ENCODE measurements around the gene OPN1MW.

DNA sequence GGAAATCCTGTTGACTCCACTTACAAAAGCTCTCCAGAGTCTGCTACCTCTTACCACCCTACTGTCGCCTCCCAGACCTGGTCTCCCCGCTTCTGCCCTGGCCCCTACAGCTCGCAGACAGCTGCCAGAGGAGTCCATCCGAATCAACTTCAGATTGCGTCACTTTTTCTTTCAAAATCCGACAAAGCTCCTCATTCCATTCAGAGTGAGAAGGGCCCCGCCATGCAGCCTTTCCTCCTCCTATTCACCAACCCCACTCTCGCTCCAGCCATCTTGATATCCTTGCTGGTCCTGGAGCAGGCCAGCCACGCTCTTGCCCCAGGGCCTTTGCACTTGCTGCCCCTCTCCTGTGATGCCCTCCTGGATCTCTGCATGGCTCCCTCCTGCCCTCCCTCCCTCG lies 43.5 kb upstream of the OPN1MW start:
- TF ChIP-seq, protein P1, sequence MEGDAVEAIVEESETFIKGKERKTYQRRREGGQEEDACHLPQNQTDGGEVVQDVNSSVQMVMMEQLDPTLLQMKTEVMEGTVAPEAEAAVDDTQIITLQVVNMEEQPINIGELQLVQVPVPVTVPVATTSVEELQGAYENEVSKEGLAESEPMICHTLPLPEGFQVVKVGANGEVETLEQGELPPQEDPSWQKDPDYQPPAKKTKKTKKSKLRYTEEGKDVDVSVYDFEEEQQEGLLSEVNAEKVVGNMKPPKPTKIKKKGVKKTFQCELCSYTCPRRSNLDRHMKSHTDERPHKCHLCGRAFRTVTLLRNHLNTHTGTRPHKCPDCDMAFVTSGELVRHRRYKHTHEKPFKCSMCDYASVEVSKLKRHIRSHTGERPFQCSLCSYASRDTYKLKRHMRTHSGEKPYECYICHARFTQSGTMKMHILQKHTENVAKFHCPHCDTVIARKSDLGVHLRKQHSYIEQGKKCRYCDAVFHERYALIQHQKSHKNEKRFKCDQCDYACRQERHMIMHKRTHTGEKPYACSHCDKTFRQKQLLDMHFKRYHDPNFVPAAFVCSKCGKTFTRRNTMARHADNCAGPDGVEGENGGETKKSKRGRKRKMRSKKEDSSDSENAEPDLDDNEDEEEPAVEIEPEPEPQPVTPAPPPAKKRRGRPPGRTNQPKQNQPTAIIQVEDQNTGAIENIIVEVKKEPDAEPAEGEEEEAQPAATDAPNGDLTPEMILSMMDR (IDR thresholded peaks at IDR 0.05): no peak
- no peak for TF ChIP-seq POLR2A (IDR thresholded peaks at IDR 0.05)

All from lower leg skin (tissue), 3 donors.